NT2/D1 (cell line): Measurements from ENCODE around the gene SLC37A2.

Experiments
- SUZ12 ChIP-seq: IDR thresholded peaks from 2 replicates; pipeline ENCODE4 v1.6.1; 2011; ENCODE audit not compliant: insufficient read length, insufficient read depth; ENCODE audit errors: extremely low read depth
- YY1 ChIP-seq: IDR thresholded peaks from 2 replicates; pipeline ENCODE4 v1.6.1; 2011; ENCODE audit not compliant: insufficient read length, insufficient read depth
- ZNF274 ChIP-seq: IDR thresholded peaks from 2 replicates; pipeline ENCODE4 v1.6.1; 2011; ENCODE audit warnings: mild to moderate bottlenecking, low read depth, low read length

- TF ChIP-seq ZNF274: no peak
- TF ChIP-seq YY1: no peak
- TF ChIP-seq SUZ12: no peak
Observed at GRCh38 chr11:125083312-125084056, 20.4 kb downstream of the SLC37A2 start.
